Activated T-helper 2 cell treated with anti-CD3 and anti-CD28 coated beads, Interferon-gamma antibody, Interleukin-2, Interleukin-4, amounts not matched to agents 10 μg/mL and 5 μg/mL and 100 μg/mL, durations not matched to agents 14 hours and 24 hours and 36 hours (primary cell): Measurements from ENCODE around the gene DNAJC25. TPM values are rescaled to one million over a fixed set of nuclear protein-coding genes. Genes with fewer than 3 reads are reported as not detected.

Experiments used
- DNase-seq: peaks from one replicate; pipeline ENCODE4 v3.0.0; 2021; ENCODE audit warnings: low spot score
- H3K27ac Mint-ChIP-seq: one replicate; pipeline ENCODE4 v1.8.0; 2021; ENCODE audit warnings: mixed read lengths
- H3K27me3 Mint-ChIP-seq: one replicate; pipeline ENCODE4 v1.8.0; 2021; ENCODE audit warnings: low read depth, mixed read lengths
- H3K36me3 Mint-ChIP-seq: one replicate; pipeline ENCODE4 v1.8.0; 2021; ENCODE audit warnings: low read depth, mixed read lengths
- H3K4me1 Mint-ChIP-seq: one replicate; pipeline ENCODE4 v1.8.0; 2021; ENCODE audit warnings: low read depth, mixed read lengths
- H3K4me3 Mint-ChIP-seq: one replicate; pipeline ENCODE4 v1.8.0; 2021; ENCODE audit warnings: low read depth, mild to moderate bottlenecking, moderate library complexity, mixed read lengths
- H3K9me3 Mint-ChIP-seq: one replicate; pipeline ENCODE4 v1.8.0; 2021; ENCODE audit warnings: mixed read lengths
- intact Hi-C: fragments of 100-400 bp; cut with micrococcal nuclease; formaldehyde crosslinking; loops from one replicate; pipeline ENCODE4 v1.15.1; 2023
- total RNA-seq: library from RNA; stranded (reverse); gene quantifications from 2 replicates; pipeline ENCODE4 v1.2.3, GENCODE V29; 2022

DNAJC25 gene
- total RNA-seq, 1 donor from 2014 or later = 7.3 TPM

GRCh38 chr9:111632060-111632459 is 926 bp downstream of the DNAJC25 start:
- no peaks in the 10 kb centered on the region for H3K9me3 Mint-ChIP-seq
- H3K4me3 Mint-ChIP-seq = peak overlapping the region; percentile 93
- intact Hi-C loops = loop anchor here (10.0 kb wide), 1 partner anchor 1377 kb away; the partner anchor contains the start of gene TXN
- peaks cover 32% of the 10 kb centered on the region for H3K36me3 Mint-ChIP-seq
- peaks cover 45% of the 10 kb centered on the region for H3K4me1 Mint-ChIP-seq
- DNase-seq = no peak
- no peaks in the 10 kb centered on the region for H3K27me3 Mint-ChIP-seq
- peak overlapping the region; percentile 80 for H3K27ac Mint-ChIP-seq

GRCh38 chr9:111632695-111633388 is 1.7 kb downstream of the DNAJC25 start:
- no peaks in the 10 kb centered on the region for H3K9me3 Mint-ChIP-seq
- DNase-seq = no peak
- peak overlapping the region; percentile 93 for H3K4me3 Mint-ChIP-seq
- peaks cover 32% of the 10 kb centered on the region for H3K36me3 Mint-ChIP-seq
- no peaks in the 10 kb centered on the region for H3K27me3 Mint-ChIP-seq
- no peak overlapping the region for H3K27ac Mint-ChIP-seq
- intact Hi-C loops = loop anchor here (10.0 kb wide), 1 partner anchor 1378 kb away; the partner anchor contains the start of gene TXN
- peaks cover 45% of the 10 kb centered on the region for H3K4me1 Mint-ChIP-seq

DNA sequence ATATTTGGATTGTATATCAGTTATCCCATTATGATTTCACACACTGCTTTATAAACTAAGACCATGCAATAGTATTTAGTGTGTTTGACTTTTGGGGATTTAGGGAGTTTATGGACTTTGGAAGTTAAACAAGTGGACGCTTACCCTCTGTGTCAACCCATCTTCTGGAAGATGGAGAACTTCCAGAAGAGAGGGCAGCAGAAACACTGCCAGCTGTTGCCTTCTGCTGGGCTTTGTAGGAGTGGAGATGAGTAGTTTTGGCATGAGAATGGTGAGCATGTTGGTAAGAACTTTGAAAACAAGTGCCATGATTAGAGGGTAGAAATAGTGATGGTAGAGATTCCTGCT is 2.2 kb downstream of the DNAJC25 start:
- Mint-ChIP-seq H3K27me3 (no peaks in the 10 kb centered on the region), H3K36me3 (peaks cover 32% of the 10 kb centered on the region), H3K9me3 (no peaks in the 10 kb centered on the region), H3K27ac (no peak overlapping the region), H3K4me3 (peak overlapping the region; percentile 93), H3K4me1 (peaks cover 45% of the 10 kb centered on the region)
- intact Hi-C loops = loop anchor here (10.0 kb wide), 1 partner anchor 1379 kb away; the partner anchor contains the start of gene TXN
- no peak for DNase-seq

- no peak overlapping the region for H3K4me3 Mint-ChIP-seq
- no peaks in the 10 kb centered on the region for H3K9me3 Mint-ChIP-seq
- H3K27me3 Mint-ChIP-seq = no peaks in the 10 kb centered on the region
- intact Hi-C loops = loop anchor here (10.0 kb wide), 1 partner anchor 1380 kb away; the partner anchor contains the start of gene TXN
- DNase-seq = no peak
- H3K36me3 Mint-ChIP-seq = peaks cover 32% of the 10 kb centered on the region
- no peak overlapping the region for H3K27ac Mint-ChIP-seq
- peaks cover 45% of the 10 kb centered on the region for H3K4me1 Mint-ChIP-seq
Measured at GRCh38 chr9:111634860-111635259, 3.7 kb downstream of the DNAJC25 start.

DNA sequence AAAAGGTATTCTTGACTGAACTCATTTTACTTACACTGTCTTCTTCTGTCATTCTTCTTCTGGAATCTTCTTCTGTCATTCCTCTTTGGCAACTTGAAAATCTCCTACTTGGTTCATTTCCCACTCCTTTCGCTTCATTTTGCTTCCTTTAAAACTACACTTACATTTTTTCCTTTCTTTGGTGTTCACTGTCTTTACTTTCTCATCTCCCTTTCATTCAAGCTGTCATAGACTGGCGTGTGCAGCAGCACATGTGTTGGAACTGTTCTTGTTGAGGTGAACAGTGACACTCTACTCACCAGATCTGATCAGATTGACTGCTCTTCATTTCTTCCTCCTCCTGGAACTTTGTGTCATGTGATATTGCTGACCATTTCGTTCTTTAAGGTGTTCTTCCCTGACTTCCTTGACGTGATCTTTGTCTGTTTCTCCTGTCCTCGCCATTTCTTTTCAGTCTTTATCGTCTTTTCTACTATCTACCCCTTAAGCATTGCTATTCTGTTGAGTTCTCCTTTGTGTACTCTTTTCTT is 6.4 kb downstream of the DNAJC25 start:
- H3K4me1 Mint-ChIP-seq = peaks cover 31% of the 10 kb centered on the region
- H3K27me3 Mint-ChIP-seq = no peaks in the 10 kb centered on the region
- no peak overlapping the region for H3K4me3 Mint-ChIP-seq
- no peaks in the 10 kb centered on the region for H3K9me3 Mint-ChIP-seq
- H3K36me3 Mint-ChIP-seq = peaks cover 25% of the 10 kb centered on the region
- intact Hi-C loops = loop anchor here (10.0 kb wide), 1 partner anchor 1383 kb away; the partner anchor contains the start of gene TXN
- no peak for DNase-seq
- no peak overlapping the region for H3K27ac Mint-ChIP-seq

DNA sequence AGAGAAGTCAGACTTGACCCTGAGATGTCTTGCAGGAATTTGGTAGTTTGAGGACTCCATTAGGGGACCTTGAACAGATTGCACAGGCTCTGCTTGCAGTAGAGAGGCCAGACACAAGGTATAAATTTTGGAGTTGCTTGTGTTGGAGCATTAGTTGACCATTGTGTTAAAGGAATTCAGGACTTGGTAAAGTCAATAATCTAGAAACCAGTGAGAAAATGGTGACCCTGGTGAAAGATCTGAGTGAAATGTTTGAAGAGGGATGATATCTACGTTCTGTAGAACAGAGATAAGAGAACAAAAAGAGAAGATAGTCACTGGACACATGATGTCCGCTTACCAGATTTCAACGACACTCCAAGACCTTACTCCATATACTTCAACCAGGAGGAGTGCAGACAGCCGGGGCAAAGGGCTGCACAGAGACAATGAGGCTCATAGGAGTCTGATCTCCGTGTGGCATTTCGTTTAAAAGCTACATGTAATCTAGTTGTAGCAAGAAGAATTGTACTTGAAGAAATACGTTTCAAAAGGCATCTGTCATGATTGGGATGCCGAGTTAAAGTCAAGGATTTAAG is 13.2 kb downstream of the DNAJC25 start:
- Mint-ChIP-seq H3K4me3 (no peak overlapping the region), H3K4me1 (peaks cover 4% of the 10 kb centered on the region), H3K36me3 (peaks cover 42% of the 10 kb centered on the region), H3K9me3 (no peaks in the 10 kb centered on the region), H3K27ac (no peak overlapping the region), H3K27me3 (no peaks in the 10 kb centered on the region)
- DNase-seq = no peak
- intact Hi-C loops = no loop called here

DNA sequence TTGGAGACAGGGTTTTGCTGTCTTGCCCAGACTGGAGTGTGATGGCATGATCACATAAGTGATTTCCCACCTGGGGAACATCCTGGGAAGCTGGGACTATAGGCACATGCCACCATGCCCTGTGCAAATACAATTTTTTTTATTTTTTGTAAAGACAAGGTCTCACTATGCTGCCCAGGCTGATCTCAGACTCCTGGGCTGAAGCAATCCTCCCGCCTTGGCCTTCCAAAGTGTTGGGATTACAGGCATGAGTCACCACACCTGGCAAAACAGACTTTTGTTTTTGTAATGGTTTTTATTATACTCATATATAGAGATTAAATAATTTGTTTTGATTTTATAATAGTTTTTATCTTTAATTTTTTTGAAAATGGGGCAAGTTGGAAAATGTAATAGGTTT is 14.7 kb downstream of the DNAJC25 start:
- H3K36me3 Mint-ChIP-seq = peaks cover 51% of the 10 kb centered on the region
- no peak overlapping the region for H3K4me3 Mint-ChIP-seq

GRCh38 chr9:111646417-111646816 is 15.3 kb downstream of the DNAJC25 start:
- intact Hi-C loops = no loop called here
- no peaks in the 10 kb centered on the region for H3K27me3 Mint-ChIP-seq
- H3K4me1 Mint-ChIP-seq = peaks cover 4% of the 10 kb centered on the region
- H3K9me3 Mint-ChIP-seq = no peaks in the 10 kb centered on the region
- peaks cover 51% of the 10 kb centered on the region for H3K36me3 Mint-ChIP-seq
- no peak overlapping the region for H3K27ac Mint-ChIP-seq
- no peak for DNase-seq
- H3K4me3 Mint-ChIP-seq = no peak overlapping the region

More for the DNA sequence above, 14.7 kb downstream of the DNAJC25 start:
- no peak for DNase-seq
- Mint-ChIP-seq H3K27me3 (no peaks in the 10 kb centered on the region), H3K4me1 (peaks cover 4% of the 10 kb centered on the region), H3K9me3 (no peaks in the 10 kb centered on the region), H3K27ac (no peak overlapping the region)
- intact Hi-C loops = no loop called here

GRCh38 chr9:111648066-111648465 is 16.9 kb downstream of the DNAJC25 start:
- peaks cover 2% of the 10 kb centered on the region for H3K4me1 Mint-ChIP-seq
- H3K27me3 Mint-ChIP-seq = no peaks in the 10 kb centered on the region
- H3K36me3 Mint-ChIP-seq = peaks cover 48% of the 10 kb centered on the region
- intact Hi-C loops = no loop called here
- H3K27ac Mint-ChIP-seq = no peak overlapping the region
- DNase-seq = no peak
- no peak overlapping the region for H3K4me3 Mint-ChIP-seq
- no peaks in the 10 kb centered on the region for H3K9me3 Mint-ChIP-seq

DNA sequence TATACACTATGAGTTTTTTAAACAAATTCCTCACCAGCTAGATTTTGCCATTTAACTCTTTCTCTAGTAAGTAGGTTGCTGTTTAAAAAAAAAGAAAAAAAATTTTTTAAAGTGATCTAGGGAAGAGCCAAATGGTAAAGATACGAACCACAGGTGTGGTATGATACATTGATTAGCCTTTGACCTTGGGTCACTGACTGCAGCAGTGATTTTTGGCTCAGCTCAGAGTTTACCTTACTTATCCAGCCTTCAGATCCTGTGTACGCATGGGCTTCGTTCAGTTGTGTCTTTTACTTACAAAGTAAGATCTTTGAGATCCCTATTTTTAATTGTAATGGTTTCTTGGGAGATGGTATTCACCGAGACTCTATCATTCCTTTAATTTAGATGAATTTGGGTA is 17.9 kb downstream of the DNAJC25 start:
- H3K9me3 Mint-ChIP-seq = no peaks in the 10 kb centered on the region
- H3K27me3 Mint-ChIP-seq = no peaks in the 10 kb centered on the region
- no peaks in the 10 kb centered on the region for H3K4me1 Mint-ChIP-seq
- peaks cover 49% of the 10 kb centered on the region for H3K36me3 Mint-ChIP-seq
- intact Hi-C loops = no loop called here
- no peak for DNase-seq
- no peak overlapping the region for H3K4me3 Mint-ChIP-seq
- H3K27ac Mint-ChIP-seq = no peak overlapping the region

DNA sequence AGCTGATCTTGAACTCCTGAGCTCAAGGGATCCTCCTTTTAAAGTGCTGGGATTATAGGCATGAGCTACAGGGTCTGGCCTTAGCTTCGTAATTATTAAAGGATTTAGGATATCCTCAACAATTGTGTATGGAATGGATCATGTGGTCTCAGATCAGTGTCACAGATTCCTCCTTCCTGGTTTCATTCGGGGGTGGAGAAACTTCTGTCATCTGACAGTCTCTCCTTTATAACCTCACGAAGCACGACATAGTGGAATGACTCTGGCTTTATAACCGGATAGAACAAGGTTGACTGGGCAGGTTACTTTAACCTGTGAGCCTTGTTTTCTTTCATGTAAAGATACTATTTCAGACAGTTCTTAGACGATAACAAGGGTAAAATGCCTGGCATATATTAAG is 25.9 kb downstream of the DNAJC25 start:
- Mint-ChIP-seq H3K36me3 (peaks cover 19% of the 10 kb centered on the region), H3K9me3 (no peaks in the 10 kb centered on the region), H3K4me1 (peaks cover 1% of the 10 kb centered on the region), H3K27ac (no peak overlapping the region), H3K27me3 (no peaks in the 10 kb centered on the region), H3K4me3 (no peak overlapping the region)
- no peak for DNase-seq
- intact Hi-C loops = no loop called here

DNA sequence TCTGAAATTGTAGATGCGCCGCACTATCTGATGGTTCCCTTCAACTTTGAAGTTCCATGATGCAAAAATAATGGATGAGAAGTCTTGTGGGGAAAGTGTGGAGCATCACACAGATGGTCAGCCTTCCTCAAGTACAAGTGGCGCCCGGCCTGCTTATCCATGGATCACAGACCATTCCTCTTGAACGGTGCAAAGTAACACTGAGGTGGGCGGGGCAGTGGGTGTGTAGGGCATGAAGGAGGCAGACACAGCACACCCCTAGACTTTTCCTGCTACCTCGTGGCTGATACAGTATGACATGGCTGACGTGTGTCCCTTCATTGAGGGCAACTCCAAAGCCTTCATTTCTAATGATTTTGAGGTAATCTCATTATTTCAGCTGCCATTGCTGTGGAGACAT is 27.8 kb downstream of the DNAJC25 start:
- Mint-ChIP-seq H3K36me3 (peaks cover 17% of the 10 kb centered on the region), H3K4me1 (peaks cover 15% of the 10 kb centered on the region), H3K27me3 (no peaks in the 10 kb centered on the region), H3K4me3 (no peak overlapping the region), H3K27ac (no peak overlapping the region), H3K9me3 (no peaks in the 10 kb centered on the region)
- intact Hi-C loops = no loop called here
- no peak for DNase-seq

- Mint-ChIP-seq H3K36me3 (peaks cover 19% of the 10 kb centered on the region), H3K9me3 (no peaks in the 10 kb centered on the region), H3K27ac (no peak overlapping the region), H3K4me3 (no peak overlapping the region), H3K27me3 (no peaks in the 10 kb centered on the region), H3K4me1 (peaks cover 16% of the 10 kb centered on the region)
- intact Hi-C loops = loop anchor here (2.0 to 10.0 kb wide), 3 partner anchors 177 to 715 kb away; partner anchors contain the start of gene UGCG
- DNase-seq = no peak
Measured at GRCh38 chr9:111659691-111660090, 28.6 kb downstream of the DNAJC25 start.
